NB4 (cell line): Measurements from ENCODE around the gene UNC5A.
"Not testable (repeated sequence)": the region's sequence is repeated elsewhere in the genome, so short reads cannot be mapped to it uniquely, and the experiment has no call there.

Experiments
- DNase-seq: peaks from one replicate; pipeline ENCODE4 v3.0.0; 2010; ENCODE audit warnings: low read depth
- H3K4me3 ChIP-seq: one replicate; pipeline ENCODE4 v1.5.1; 2011; ENCODE audit warnings: mild to moderate bottlenecking, low read depth, low read length, moderate library complexity
- CTCF ChIP-seq: IDR thresholded peaks from one replicate; pipeline ENCODE4 v1.5.1; 2012; ENCODE audit warnings: low read depth, low read length
- MAX ChIP-seq: IDR thresholded peaks from 2 replicates; pipeline ENCODE4 v1.6.1; 2011; ENCODE audit warnings: low read depth, low read length
- MYC ChIP-seq: IDR thresholded peaks from 2 replicates; pipeline ENCODE4 v1.6.1; 2011; ENCODE audit warnings: low read depth, low read length
- POLR2A ChIP-seq: IDR thresholded peaks from 2 replicates; pipeline ENCODE4 v1.6.1; 2011; ENCODE audit warnings: mild to moderate bottlenecking; ENCODE audit not compliant: insufficient read length; ENCODE audit errors: extremely low read depth

Gene UNC5A

GRCh38 chr5:176868731-176869130 lies 58.4 kb downstream of the UNC5A start:
- TF ChIP-seq CTCF (no peak), MYC (no peak), MAX (no peak), POLR2A (no peak)
- no peak overlapping the region for H3K4me3 ChIP-seq
- DNase-seq, result no peak

- H3K4me3 ChIP-seq, result no peak overlapping the region
- TF ChIP-seq POLR2A (no peak), MYC (no peak), MAX (no peak), CTCF (no peak)
- no peak for DNase-seq
Observed at GRCh38 chr5:176869501-176870109, 59.2 kb downstream of the UNC5A start.

- DNase-seq, result no peak
- no peak for TF ChIP-seq CTCF
- TF ChIP-seq POLR2A, result no peak
- TF ChIP-seq MAX, result no peak
- TF ChIP-seq MYC, result no peak
- H3K4me3 ChIP-seq, result no peak overlapping the region
Observed at GRCh38 chr5:176870110-176870591, 59.8 kb downstream of the UNC5A start.

- not testable (repeated sequence) for DNase-seq, H3K4me3 ChIP-seq
Observed at GRCh38 chr5:176870644-176871043, 60.3 kb downstream of the UNC5A start.

- not testable (repeated sequence) for H3K4me3 ChIP-seq, DNase-seq
Observed at GRCh38 chr5:176872586-176872985, 62.2 kb downstream of the UNC5A start.

- not testable (repeated sequence) for H3K4me3 ChIP-seq, DNase-seq
Observed at GRCh38 chr5:176873011-176873410, 62.7 kb downstream of the UNC5A start.

GRCh38 chr5:176873541-176874172 lies 63.3 kb downstream of the UNC5A start:
- H3K4me3 ChIP-seq, result no peak overlapping the region
- TF ChIP-seq CTCF, result no peak
- no peak for TF ChIP-seq POLR2A
- no peak for TF ChIP-seq MAX
- TF ChIP-seq MYC, result no peak
- DNase-seq, result no peak
